ENCODE measurements around the gene MT1A. TPM values are rescaled to one million over a fixed set of nuclear protein-coding genes. Genes with fewer than 3 reads are reported as not detected.

MT1A gene
- total RNA-seq (not detected), total RNA-seq (0 reads per million in 2 donors)

DNA sequence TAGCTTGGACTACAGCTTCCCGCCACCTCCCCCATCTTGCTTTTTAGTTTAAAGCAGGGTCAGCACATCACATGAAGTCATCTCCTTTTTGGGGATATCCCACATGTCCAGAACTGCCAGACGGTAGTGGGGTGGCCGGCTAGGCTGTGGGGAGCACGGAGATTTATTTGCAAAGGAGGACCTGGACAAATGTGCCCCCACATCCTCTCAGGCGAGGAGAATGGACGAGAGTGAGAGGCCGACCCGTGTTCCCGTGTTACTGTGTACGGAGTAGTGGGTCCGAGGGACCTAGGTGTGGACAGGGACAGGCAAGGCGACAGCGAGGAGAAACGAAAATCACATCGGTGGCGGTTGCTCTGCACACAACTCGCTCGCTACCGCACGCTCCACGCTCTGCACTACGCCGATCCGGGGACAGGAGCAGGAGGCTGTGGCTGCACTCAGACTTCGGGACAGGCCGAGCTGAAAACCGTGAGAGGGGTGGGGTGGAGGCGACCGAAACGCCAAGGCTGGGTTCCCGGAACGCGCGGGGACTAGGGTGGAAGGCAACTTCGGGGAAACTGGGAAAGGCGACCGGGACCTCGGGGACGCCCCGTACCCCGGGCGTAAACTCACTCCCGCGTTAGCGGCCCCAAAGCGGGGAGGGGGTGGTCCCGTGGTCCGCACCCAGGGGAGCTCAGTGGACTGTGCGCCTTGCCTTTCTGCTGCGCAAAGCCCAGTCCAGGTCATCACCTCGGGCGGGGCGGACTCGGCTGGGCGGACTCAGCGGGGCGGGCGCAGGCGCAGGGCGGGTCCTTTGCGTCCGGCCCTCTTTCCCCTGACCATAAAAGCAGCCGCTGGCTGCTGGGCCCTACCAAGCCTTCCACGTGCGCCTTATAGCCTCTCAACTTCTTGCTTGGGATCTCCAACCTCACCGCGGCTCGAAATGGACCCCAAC is at the start of gene MT1A:
Gene MT1A (plus strand): TSS at position 853 of the 937 bp plus-strand sequence. CDS start 73 bp downstream, at position 926.
- Mint-ChIP-seq H3K27ac (no peak within 1 kb of the TSS), H3K36me3 (ENCODE audit: low read depth) (peaks cover 5% of the 10 kb centered on the region), H3K27me3 (peaks cover 74% of the 10 kb centered on the region), H3K4me1 (peaks cover 23% of the 10 kb centered on the region), H3K4me3 (peak within 1 kb of the TSS; percentile 77)
- peak; percentile 36 for ATAC-seq
- H3K9me3 ChIP-seq (ENCODE audit: control insufficient read depth, low read length, poor library complexity, severe bottlenecking), result no peaks in the 10 kb centered on the region
- no peak for DNase-seq

DNA sequence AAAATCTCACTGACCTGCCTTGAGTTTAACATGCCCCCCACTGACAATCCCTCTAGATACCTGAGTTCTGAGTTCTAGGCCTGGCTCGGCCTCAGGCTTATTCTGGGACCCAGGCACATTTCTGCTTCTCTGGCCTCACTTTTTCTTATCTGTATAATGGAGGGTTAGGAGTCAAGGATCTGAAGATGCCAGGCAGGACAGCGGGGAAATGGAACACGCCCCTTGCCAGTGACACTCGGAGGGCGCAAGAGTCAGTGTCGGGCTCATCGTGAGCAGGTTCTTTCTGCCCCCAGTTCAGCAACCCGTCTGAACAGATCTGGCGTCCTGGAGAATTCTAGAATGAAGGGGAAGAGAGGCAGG is 49.7 kb upstream of the MT1A start:
- H3K4me1 Mint-ChIP-seq, result peaks cover 17% of the 10 kb centered on the region
- no peak overlapping the region for H3K27ac Mint-ChIP-seq
- no peak for ATAC-seq
- H3K9me3 ChIP-seq (ENCODE audit: control insufficient read depth, low read length, poor library complexity, severe bottlenecking), result no peaks in the 10 kb centered on the region
- DNase-seq, result no peak
- peak overlapping the region; percentile 91 for H3K4me3 Mint-ChIP-seq
- H3K27me3 Mint-ChIP-seq, result peaks cover 60% of the 10 kb centered on the region
- peaks cover 8% of the 10 kb centered on the region for H3K36me3 Mint-ChIP-seq (ENCODE audit: low read depth)

DNA sequence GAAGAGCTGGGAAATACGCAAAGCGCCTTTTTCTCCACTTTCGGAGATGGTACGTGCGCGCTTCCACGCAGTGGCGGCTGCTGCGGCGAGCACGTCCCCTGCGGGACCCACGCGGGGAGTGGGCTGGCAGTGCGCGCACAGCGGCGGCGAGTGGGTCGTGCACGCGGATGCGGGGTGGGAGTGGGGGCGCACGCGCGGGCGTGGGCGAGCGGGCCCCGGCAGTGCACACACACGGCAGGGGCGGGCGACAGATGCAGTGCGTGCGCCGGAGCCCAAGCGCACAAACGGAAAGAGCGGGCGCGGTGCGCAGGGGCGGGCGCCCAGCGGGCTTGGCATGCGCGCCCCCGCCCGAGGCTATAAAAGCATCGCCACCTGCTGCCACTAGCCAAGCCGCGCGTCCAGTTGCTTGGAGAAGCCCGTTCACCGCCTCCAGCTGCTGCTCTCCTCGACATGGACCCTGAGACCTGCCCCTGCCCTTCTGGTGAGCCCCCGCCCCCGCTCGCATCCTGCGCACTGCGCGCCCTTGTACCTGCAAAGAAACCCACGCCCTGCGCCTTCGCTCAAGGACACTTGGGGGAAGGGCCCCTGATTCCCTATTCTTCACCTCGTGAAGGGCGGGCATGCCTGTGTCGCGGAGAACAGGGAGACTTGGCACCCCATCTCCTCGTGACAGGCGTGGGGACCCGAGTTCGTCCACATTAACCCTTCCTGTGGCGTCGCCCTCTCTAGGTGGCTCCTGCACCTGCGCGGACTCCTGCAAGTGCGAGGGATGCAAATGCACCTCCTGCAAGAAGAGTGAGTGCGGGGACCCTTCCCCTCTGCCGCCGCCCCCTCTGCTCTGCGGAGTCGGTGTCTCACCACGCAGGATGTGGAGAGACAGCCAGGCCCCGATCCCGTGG is 49.1 kb upstream of the MT1A start, which contains the start of gene MT3:
Gene MT3 (plus strand): TSS at position 388 of the 899 bp plus-strand sequence. CDS start 63 bp downstream, at position 451.
- H3K4me3 Mint-ChIP-seq, result peak within 1 kb of the TSS; percentile 91
- peaks cover 54% of the 10 kb centered on the region for H3K27me3 Mint-ChIP-seq
- no peak within 1 kb of the TSS for H3K27ac Mint-ChIP-seq
- DNase-seq (no peak), ATAC-seq (peak; percentile 70)
- H3K9me3 ChIP-seq (ENCODE audit: control insufficient read depth, low read length, poor library complexity, severe bottlenecking), result no peaks in the 10 kb centered on the region
- H3K4me1 Mint-ChIP-seq, result peaks cover 17% of the 10 kb centered on the region
- H3K36me3 Mint-ChIP-seq (ENCODE audit: low read depth), result peaks cover 8% of the 10 kb centered on the region

GRCh38 chr16:56591377-56592060 is 46.9 kb upstream of the MT1A start:
- no peaks in the 10 kb centered on the region for H3K9me3 ChIP-seq (ENCODE audit: control insufficient read depth, low read length, poor library complexity, severe bottlenecking)
- DNase-seq (no peak), ATAC-seq (no peak)
- H3K27me3 Mint-ChIP-seq, result peaks cover 45% of the 10 kb centered on the region
- H3K4me1 Mint-ChIP-seq, result peaks cover 17% of the 10 kb centered on the region
- no peak overlapping the region for H3K4me3 Mint-ChIP-seq
- H3K27ac Mint-ChIP-seq, result no peak overlapping the region
- peaks cover 8% of the 10 kb centered on the region for H3K36me3 Mint-ChIP-seq (ENCODE audit: low read depth)

DNA sequence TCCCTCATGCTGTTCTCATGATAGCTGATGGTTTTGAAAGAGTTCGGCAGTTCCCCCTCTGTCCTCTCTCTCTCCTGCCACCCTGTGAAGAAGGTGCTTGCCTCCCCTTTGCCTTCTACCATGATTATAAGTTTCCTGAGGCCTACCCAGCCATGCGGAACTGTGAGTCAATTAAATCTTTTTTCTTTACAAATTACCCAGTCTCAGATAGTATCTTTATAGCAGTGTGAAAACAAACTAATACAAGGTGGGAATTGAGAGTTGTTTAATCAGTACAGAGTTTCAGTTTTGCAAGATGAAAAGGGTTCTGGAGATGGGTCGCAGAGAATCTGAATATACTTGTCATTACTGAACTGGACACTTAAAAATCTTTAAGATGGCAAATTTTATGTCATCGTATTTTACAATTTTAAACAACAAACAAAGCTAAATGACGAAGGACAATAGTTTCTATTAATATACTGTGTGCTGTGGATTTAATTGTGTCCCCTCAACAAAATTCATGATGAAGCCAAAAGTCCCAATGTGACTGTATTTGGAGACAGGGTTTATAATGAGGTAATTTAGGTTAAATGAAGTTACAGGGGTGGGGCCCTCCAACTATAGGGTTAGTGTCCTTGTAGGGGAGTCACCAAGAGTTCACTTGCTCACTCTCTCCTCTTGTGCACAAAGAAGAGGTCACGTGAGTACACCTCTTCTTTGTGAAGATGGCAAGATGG is 44.7 kb upstream of the MT1A start:
- Mint-ChIP-seq H3K27ac (no peak overlapping the region), H3K4me1 (peaks cover 17% of the 10 kb centered on the region), H3K27me3 (peaks cover 30% of the 10 kb centered on the region), H3K4me3 (no peak overlapping the region), H3K36me3 (ENCODE audit: low read depth) (peaks cover 4% of the 10 kb centered on the region)
- no peaks in the 10 kb centered on the region for H3K9me3 ChIP-seq (ENCODE audit: control insufficient read depth, low read length, poor library complexity, severe bottlenecking)
- ATAC-seq (no peak), DNase-seq (no peak)

GRCh38 chr16:56594292-56594619 is 44.2 kb upstream of the MT1A start:
- no peak for ATAC-seq

DNA sequence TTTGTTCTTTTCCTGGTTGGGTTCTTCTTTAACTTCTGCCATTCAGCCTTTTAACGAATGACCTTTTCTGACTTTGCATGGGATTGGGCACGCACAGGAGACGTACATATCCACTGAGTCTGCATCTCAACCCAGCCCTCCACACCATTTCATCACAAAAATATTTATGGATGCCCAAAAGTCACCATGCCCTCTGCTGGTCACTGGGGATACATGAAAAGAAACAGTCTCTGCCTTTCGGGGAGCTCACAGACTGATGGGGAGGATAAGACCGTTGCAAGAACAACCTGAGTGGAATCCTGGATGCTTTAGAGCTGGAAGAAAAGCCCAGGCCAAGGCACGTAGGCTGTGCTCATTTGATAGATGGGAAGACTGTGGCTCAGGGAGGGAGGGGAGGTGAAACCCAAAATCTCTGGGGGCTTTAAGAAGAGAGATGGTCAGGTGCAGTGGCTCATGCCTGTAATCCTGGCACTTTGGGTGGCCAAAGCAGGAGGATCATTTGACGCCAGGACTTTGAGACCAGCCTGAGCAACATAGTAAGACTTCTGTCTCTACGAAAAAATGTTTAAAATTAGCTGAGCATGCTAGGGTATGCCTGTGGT is 38.0 kb upstream of the MT1A start:
- Mint-ChIP-seq H3K27ac (no peak overlapping the region), H3K4me3 (no peak overlapping the region), H3K27me3 (peaks cover 22% of the 10 kb centered on the region), H3K4me1 (peaks cover 9% of the 10 kb centered on the region), H3K36me3 (ENCODE audit: low read depth) (peaks cover 4% of the 10 kb centered on the region)
- ATAC-seq (peak; percentile 71), DNase-seq (no peak)
- H3K9me3 ChIP-seq (ENCODE audit: control insufficient read depth, low read length, poor library complexity, severe bottlenecking), result no peaks in the 10 kb centered on the region

More at GRCh38 chr16:56594292-56594619, 44.2 kb upstream of the MT1A start:
- no peak for DNase-seq
- Mint-ChIP-seq H3K27me3 (peaks cover 26% of the 10 kb centered on the region), H3K27ac (no peak overlapping the region), H3K36me3 (ENCODE audit: low read depth) (peaks cover 2% of the 10 kb centered on the region), H3K4me3 (no peak overlapping the region), H3K4me1 (peaks cover 14% of the 10 kb centered on the region)
- no peaks in the 10 kb centered on the region for H3K9me3 ChIP-seq (ENCODE audit: control insufficient read depth, low read length, poor library complexity, severe bottlenecking)

- H3K9me3 ChIP-seq (ENCODE audit: control insufficient read depth, low read length, poor library complexity, severe bottlenecking), result no peaks in the 10 kb centered on the region
- ATAC-seq, result no peak
- Mint-ChIP-seq H3K27ac (no peak overlapping the region), H3K36me3 (ENCODE audit: low read depth) (peaks cover 4% of the 10 kb centered on the region), H3K27me3 (peaks cover 22% of the 10 kb centered on the region), H3K4me3 (no peak overlapping the region), H3K4me1 (peaks cover 9% of the 10 kb centered on the region)
- no peak for DNase-seq
Measured at GRCh38 chr16:56601325-56601724, 37.1 kb upstream of the MT1A start.

DNA sequence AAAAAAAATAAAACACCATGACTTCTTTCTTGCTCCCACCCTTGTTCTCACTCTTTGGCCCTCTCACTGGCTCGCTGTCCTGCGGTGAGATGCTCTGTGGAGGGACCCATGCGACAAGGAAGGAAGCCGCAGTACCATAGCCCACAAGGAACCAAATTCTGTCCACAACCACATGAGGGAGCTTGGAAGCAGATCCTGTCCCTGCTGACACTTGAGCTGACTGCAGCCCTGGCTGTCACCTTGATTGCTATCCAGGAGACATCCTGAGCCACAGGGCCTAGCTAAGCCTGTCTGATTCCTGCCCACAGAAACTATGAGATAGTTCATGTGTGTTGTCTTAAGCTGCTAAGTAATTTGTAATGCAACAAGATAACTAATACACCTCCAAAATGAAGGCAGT is 34.9 kb upstream of the MT1A start:
- H3K4me3 Mint-ChIP-seq, result no peak overlapping the region
- H3K36me3 Mint-ChIP-seq (ENCODE audit: low read depth), result peaks cover 4% of the 10 kb centered on the region
- peaks cover 21% of the 10 kb centered on the region for H3K4me1 Mint-ChIP-seq
- DNase-seq (no peak), ATAC-seq (no peak)
- H3K27me3 Mint-ChIP-seq, result peaks cover 22% of the 10 kb centered on the region
- H3K27ac Mint-ChIP-seq, result no peak overlapping the region
- H3K9me3 ChIP-seq (ENCODE audit: control insufficient read depth, low read length, poor library complexity, severe bottlenecking), result no peaks in the 10 kb centered on the region

GRCh38 chr16:56604966-56605365 is 33.5 kb upstream of the MT1A start:
- H3K27ac Mint-ChIP-seq, result no peak overlapping the region

DNA sequence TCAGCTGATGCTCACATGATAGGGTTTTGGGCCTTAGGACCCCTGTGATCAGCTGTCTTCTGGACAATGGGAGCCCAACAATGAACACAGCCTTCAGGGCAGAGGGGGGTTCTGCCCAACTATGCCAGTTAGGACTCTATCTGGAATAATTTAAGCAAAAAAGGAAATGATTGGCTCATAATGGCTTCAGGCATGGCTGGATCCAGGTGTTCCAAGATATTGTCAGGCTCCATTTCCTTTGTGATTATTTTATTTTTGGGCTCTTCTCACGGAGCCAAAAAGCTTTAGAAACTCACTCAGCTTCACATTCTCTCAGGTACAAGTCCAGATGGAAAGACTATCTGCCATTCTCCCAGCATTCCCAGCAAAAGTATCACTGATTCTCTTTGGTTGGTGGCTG is 33.0 kb upstream of the MT1A start:
- Mint-ChIP-seq H3K27me3 (peaks cover 16% of the 10 kb centered on the region), H3K4me3 (no peak overlapping the region), H3K4me1 (peaks cover 34% of the 10 kb centered on the region), H3K27ac (no peak overlapping the region), H3K36me3 (ENCODE audit: low read depth) (peaks cover under 1% of the 10 kb centered on the region)
- no peaks in the 10 kb centered on the region for H3K9me3 ChIP-seq (ENCODE audit: control insufficient read depth, low read length, poor library complexity, severe bottlenecking)
- ATAC-seq, result no peak
- DNase-seq, result no peak

More at GRCh38 chr16:56604966-56605365, 33.5 kb upstream of the MT1A start:
- peaks cover 4% of the 10 kb centered on the region for H3K36me3 Mint-ChIP-seq (ENCODE audit: low read depth)
- peaks cover 22% of the 10 kb centered on the region for H3K27me3 Mint-ChIP-seq
- H3K4me3 Mint-ChIP-seq, result no peak overlapping the region
- H3K9me3 ChIP-seq (ENCODE audit: control insufficient read depth, low read length, poor library complexity, severe bottlenecking), result no peaks in the 10 kb centered on the region
- peaks cover 33% of the 10 kb centered on the region for H3K4me1 Mint-ChIP-seq
- ATAC-seq (no peak), DNase-seq (no peak)

DNA sequence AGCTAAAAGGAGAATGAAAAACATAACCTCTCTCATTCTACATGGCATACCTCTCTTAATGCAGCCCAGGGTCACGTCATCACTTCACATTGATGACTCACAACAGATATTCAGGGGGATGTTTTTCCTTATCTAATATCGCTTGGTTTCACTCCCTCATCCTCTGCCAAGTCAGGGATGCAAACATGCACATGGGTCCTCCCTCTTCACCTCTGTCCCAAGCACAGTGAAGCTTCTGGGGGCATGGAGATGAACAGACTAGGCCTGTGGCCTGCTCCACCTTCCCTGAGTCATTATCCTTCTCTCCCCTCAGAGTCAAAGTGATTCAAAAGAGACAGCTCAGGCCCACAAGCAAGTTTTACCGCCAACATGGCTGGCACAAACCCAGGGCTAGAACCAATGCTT is 32.4 kb upstream of the MT1A start:
- DNase-seq (no peak), ATAC-seq (no peak)
- H3K4me1 Mint-ChIP-seq, result peaks cover 36% of the 10 kb centered on the region
- H3K27ac Mint-ChIP-seq, result peak overlapping the region; percentile 62
- H3K9me3 ChIP-seq (ENCODE audit: control insufficient read depth, low read length, poor library complexity, severe bottlenecking), result no peaks in the 10 kb centered on the region
- no peaks in the 10 kb centered on the region for H3K36me3 Mint-ChIP-seq (ENCODE audit: low read depth)
- peaks cover 10% of the 10 kb centered on the region for H3K27me3 Mint-ChIP-seq
- no peak overlapping the region for H3K4me3 Mint-ChIP-seq
